ENCODE measurements around the gene FASTKD2.
A peak's percentile ranks its signal among the peaks of the same experiment; 100 is the strongest.
"Not testable (repeated sequence)": the region's sequence is repeated elsewhere in the genome, so short reads cannot be mapped to it uniquely, and the experiment has no call there.

FASTKD2 gene

GRCh38 chr2:206792645-206793044 lies 27.2 kb downstream of the FASTKD2 start:
- DNase-seq: no peak

- no peak for DNase-seq
Measured at GRCh38 chr2:206797376-206797775, 32.0 kb downstream of the FASTKD2 start.

GRCh38 chr2:206798000-206798399 lies 32.6 kb downstream of the FASTKD2 start:
- peak; percentile 20 for DNase-seq

GRCh38 chr2:206799083-206799482 lies 33.7 kb downstream of the FASTKD2 start:
- DNase-seq: peak; percentile 16

GRCh38 chr2:206800506-206801417 lies 35.4 kb downstream of the FASTKD2 start:
- DNase-seq: peak; percentile 51

- DNase-seq: no peak
Measured at GRCh38 chr2:206801418-206802189, 36.2 kb downstream of the FASTKD2 start.

- no peak for DNase-seq
Measured at GRCh38 chr2:206802654-206803514, 37.5 kb downstream of the FASTKD2 start.

GRCh38 chr2:206804326-206804725 lies 38.9 kb downstream of the FASTKD2 start:
- no peak for DNase-seq

- no peak for DNase-seq
Measured at GRCh38 chr2:206805887-206806607, 40.6 kb downstream of the FASTKD2 start.

GRCh38 chr2:206807624-206808023 lies 42.2 kb downstream of the FASTKD2 start:
- DNase-seq: not testable (repeated sequence)

GRCh38 chr2:206812471-206812870 lies 47.1 kb downstream of the FASTKD2 start:
- not testable (repeated sequence) for DNase-seq

GRCh38 chr2:206814498-206814897 lies 49.1 kb downstream of the FASTKD2 start:
- DNase-seq: no peak

- no peak for DNase-seq
Measured at GRCh38 chr2:206820807-206821206, 55.4 kb downstream of the FASTKD2 start.

GRCh38 chr2:206823178-206823577 lies 57.8 kb downstream of the FASTKD2 start:
- no peak for DNase-seq

- no peak for DNase-seq
Measured at GRCh38 chr2:206824087-206824618, 58.7 kb downstream of the FASTKD2 start.

- no peak for DNase-seq
Measured at GRCh38 chr2:206824993-206825392, 59.6 kb downstream of the FASTKD2 start.

- no peak for DNase-seq
Measured at GRCh38 chr2:206831442-206831995, 66.1 kb downstream of the FASTKD2 start.

- DNase-seq: no peak
Measured at GRCh38 chr2:206832873-206833272, 67.5 kb downstream of the FASTKD2 start.

GRCh38 chr2:206833291-206833690 lies 67.9 kb downstream of the FASTKD2 start:
- no peak for DNase-seq

- no peak for DNase-seq
Measured at GRCh38 chr2:206836722-206837121, 71.3 kb downstream of the FASTKD2 start.

- no peak for DNase-seq
Measured at GRCh38 chr2:206837775-206838174, 72.4 kb downstream of the FASTKD2 start.

GRCh38 chr2:206838690-206839089 lies 73.3 kb downstream of the FASTKD2 start:
- DNase-seq: no peak
